ENCODE measurements around the gene LRRC56.

DNA sequence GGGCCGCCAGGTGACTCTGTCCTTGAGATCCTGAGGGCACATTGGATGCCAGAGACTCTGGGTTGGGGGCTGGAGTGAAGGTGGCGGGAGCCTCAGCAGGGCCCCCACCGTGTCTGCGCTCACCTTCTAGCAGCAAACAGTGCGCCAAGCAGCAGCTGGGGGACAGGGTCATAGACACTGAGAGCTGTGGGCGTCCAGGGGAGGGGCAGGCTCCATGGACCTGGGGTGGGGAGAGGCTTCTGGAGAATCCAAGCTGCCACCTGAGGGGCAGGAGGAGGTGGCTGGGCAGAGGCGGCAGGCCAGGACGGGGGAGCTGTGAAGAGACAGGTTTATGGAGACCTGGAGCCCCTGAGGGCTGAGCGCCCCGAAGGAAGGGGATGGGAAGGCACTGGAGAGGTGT, 47.0 kb downstream of the LRRC56 start:
- TF ChIP-seq POLR2AphosphoS5 (IDR thresholded peaks at IDR 0.05; ENCODE audit: control insufficient read depth, insufficient read depth, low read depth, low read length) (no peak), ZNF282 (CRISPR knock-in tag; IDR thresholded peaks at IDR 0.05) (no peak)
